Upper lobe of right lung (tissue), 1 donor: ENCODE measurements around the gene VENTX. TPM values are rescaled to one million over a fixed set of nuclear protein-coding genes. Genes with fewer than 3 reads are reported as not detected.

Source experiments
- ATAC-seq: fragments of 200-7000 bp; cut with Tn5 transposase; one replicate; pipeline ENCODE4 v1.9.1; 2020; ENCODE audit warnings: mild to moderate bottlenecking, moderate library complexity
- DNase-seq: peaks from one replicate; pipeline ENCODE4 v3.0.0-alpha.2; 2020
- H3K27ac ChIP-seq: fragments of 200-600 bp; one replicate; pipeline ENCODE4 v1.8.0; 2022
- H3K27me3 ChIP-seq: fragments of 200-600 bp; one replicate; pipeline ENCODE4 v1.8.0; 2022; ENCODE audit warnings: mild to moderate bottlenecking
- H3K36me3 ChIP-seq: fragments of 200-600 bp; one replicate; pipeline ENCODE4 v1.8.0; 2022
- H3K4me1 ChIP-seq: fragments of 200-600 bp; one replicate; pipeline ENCODE4 v1.8.0; 2022
- H3K4me3 ChIP-seq: fragments of 200-600 bp; one replicate; pipeline ENCODE4 v1.8.0; 2022; ENCODE audit warnings: mild to moderate bottlenecking
- H3K9me3 ChIP-seq: fragments of 200-600 bp; one replicate; pipeline ENCODE4 v1.8.0; 2022
- intact Hi-C: fragments of 100-400 bp; cut with DNase I; formaldehyde crosslinking; loops from one replicate; pipeline ENCODE4 v1.11.0; 2022
- total RNA-seq: library from RNA; stranded (reverse); fragmentation: NEBNext Ultra II Directional; extraction: Animal tissue kit (Norgen Biotek cat#: 25700); gene quantifications from one replicate; pipeline ENCODE4 v1.2.1, GENCODE V29; 2021
- TF ChIP-seq, protein P1 (sequence below): fragments of 200-600 bp; IDR thresholded peaks from one replicate; pipeline ENCODE4 v1.8.0; 2022; ENCODE audit warnings: antibody characterized with exemption
- donor health status: DM: no; HTN: yes; CAD: no; lungs with severe emphysema.

Gene VENTX
- total RNA-seq, 1 donor from 2014 or later: 3.4 TPM

DNA sequence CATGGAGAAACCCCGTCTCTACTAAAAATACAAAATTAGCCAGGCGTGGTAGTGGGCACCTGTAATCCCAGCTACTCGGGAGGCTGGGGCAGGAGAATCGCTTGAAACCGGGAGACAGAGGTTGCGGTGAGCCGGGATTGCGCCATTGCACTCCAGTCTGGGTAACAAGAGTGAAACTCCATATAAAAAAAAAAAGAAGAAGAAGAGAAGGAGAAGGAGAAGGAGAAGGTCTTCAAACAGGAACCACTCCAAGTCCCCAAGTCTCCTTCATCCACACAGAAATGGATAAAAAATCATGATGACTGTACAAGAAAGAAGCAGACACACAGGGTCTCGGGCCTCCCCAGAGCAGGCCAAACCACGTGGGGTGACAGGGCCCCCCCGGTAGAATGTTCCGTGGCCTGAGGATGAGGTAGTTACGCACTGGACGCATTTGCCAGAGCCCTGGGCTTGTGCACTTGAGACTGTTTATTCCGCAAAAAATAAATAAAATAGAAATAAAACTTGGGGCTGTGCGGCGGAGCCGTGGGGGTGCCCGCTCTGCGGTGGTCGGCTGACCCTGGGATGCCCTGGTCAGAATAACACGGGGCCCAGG lies 15.8 kb downstream of the VENTX start:
- no peaks in the 10 kb centered on the region for H3K36me3 ChIP-seq
- intact Hi-C loops: no loop called here
- no peak overlapping the region for H3K27ac ChIP-seq
- no peak overlapping the region for H3K4me3 ChIP-seq
- peaks cover 10% of the 10 kb centered on the region for H3K27me3 ChIP-seq
- TF ChIP-seq, protein P1, sequence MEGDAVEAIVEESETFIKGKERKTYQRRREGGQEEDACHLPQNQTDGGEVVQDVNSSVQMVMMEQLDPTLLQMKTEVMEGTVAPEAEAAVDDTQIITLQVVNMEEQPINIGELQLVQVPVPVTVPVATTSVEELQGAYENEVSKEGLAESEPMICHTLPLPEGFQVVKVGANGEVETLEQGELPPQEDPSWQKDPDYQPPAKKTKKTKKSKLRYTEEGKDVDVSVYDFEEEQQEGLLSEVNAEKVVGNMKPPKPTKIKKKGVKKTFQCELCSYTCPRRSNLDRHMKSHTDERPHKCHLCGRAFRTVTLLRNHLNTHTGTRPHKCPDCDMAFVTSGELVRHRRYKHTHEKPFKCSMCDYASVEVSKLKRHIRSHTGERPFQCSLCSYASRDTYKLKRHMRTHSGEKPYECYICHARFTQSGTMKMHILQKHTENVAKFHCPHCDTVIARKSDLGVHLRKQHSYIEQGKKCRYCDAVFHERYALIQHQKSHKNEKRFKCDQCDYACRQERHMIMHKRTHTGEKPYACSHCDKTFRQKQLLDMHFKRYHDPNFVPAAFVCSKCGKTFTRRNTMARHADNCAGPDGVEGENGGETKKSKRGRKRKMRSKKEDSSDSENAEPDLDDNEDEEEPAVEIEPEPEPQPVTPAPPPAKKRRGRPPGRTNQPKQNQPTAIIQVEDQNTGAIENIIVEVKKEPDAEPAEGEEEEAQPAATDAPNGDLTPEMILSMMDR: no peak
- peaks cover 15% of the 10 kb centered on the region for H3K4me1 ChIP-seq
- ATAC-seq (no peak), DNase-seq (no peak)
- no peaks in the 10 kb centered on the region for H3K9me3 ChIP-seq

DNA sequence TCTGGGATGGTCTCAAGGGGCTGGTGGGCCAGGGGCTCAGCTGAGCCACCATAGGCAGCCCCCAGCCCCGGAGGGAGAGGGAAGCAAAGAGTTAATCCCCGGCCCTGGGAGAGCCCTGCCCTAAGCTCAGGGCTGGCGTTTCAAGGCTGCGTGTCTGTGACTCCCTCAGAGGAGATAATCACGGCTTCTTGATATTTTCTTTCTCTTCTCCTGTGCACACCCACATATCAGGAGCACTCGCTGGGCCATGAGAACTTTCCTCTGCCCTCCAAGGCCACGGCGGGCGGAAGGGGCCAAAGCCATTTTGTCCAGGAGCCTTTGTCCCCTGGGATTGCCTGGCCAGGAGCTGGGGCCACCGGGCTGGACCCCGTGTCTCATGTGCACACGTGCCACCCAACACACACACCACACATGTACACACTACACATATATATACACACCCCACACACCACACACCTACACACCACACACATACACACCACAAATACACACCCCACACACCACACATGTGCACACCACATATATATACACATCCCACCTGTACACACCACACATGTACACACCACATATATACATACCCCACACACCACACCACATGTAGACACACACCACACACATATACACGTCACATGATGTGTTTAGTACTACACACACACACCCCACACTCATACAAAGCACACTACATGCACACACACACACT lies 16.9 kb downstream of the VENTX start:
- H3K4me3 ChIP-seq: no peak overlapping the region
- TF ChIP-seq, protein P1: no peak
- intact Hi-C loops: no loop called here
- H3K36me3 ChIP-seq: no peaks in the 10 kb centered on the region
- no peak overlapping the region for H3K27ac ChIP-seq
- peaks cover 4% of the 10 kb centered on the region for H3K27me3 ChIP-seq
- ATAC-seq (no peak), DNase-seq (no peak)
- H3K9me3 ChIP-seq: no peaks in the 10 kb centered on the region
- H3K4me1 ChIP-seq: peaks cover 26% of the 10 kb centered on the region

DNA sequence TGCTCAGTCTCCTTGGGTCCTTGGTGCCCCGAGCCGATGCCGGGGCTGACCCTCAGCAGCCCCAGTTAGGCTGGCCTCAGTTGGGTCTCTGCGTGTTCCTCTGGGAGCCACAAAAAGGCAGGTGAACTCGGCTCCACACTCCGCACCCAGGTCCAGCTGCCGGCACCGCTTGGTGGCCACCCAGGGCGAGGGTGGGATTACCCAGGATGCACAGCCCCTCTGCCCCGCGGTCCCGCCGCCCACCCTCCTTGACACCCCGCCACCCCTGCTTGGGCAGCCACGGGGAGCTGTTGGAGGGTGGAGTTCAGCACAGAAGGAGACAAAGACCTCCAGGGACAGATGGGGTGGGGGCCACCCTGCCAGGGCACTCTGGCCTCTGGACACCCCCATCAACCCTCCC lies 17.7 kb downstream of the VENTX start:
- ATAC-seq (no peak), DNase-seq (no peak)
- intact Hi-C loops: no loop called here
- Histone ChIP-seq H3K36me3 (no peaks in the 10 kb centered on the region), H3K4me3 (no peak overlapping the region), H3K4me1 (peaks cover 31% of the 10 kb centered on the region), H3K9me3 (no peaks in the 10 kb centered on the region), H3K27ac (no peak overlapping the region), H3K27me3 (no peaks in the 10 kb centered on the region)
- TF ChIP-seq, protein P1: no peak

DNA sequence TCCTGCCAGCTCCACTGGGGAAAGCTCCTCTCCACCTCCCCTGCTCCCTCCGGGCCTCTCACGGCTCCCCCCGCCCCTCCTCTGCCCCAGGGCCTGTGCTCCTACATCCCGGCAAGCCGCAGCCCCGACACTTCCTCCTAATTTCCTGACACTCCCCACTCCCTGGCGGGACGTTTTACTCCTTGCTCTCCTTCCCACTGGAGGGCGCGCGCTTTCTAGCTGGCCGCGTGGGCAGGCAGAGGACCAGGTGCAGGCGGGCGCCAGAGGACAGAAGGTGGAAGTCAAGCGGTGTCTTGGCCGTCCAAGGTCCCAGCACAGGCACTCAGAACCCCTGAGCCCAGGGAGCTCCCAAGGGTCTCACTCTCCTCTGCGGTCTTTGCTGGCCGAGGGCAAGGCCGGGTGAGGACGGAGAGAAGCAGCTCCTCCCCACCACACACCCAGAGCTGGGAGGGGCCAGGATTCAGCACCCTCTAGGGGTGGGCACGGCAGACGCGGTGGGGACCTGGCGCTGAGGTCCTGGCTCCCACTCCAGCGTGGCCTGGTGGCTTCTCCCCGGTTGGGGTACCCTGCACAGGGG lies 19.9 kb downstream of the VENTX start:
- Histone ChIP-seq H3K27me3 (no peaks in the 10 kb centered on the region), H3K27ac (peak overlapping the region; percentile 86), H3K4me3 (no peak overlapping the region), H3K36me3 (no peaks in the 10 kb centered on the region), H3K9me3 (no peaks in the 10 kb centered on the region), H3K4me1 (peaks cover 45% of the 10 kb centered on the region)
- DNase-seq: peak; percentile 91
- TF ChIP-seq, protein P1: peak; percentile 40
- intact Hi-C loops: no loop called here
- peak; percentile 50 for ATAC-seq

DNA sequence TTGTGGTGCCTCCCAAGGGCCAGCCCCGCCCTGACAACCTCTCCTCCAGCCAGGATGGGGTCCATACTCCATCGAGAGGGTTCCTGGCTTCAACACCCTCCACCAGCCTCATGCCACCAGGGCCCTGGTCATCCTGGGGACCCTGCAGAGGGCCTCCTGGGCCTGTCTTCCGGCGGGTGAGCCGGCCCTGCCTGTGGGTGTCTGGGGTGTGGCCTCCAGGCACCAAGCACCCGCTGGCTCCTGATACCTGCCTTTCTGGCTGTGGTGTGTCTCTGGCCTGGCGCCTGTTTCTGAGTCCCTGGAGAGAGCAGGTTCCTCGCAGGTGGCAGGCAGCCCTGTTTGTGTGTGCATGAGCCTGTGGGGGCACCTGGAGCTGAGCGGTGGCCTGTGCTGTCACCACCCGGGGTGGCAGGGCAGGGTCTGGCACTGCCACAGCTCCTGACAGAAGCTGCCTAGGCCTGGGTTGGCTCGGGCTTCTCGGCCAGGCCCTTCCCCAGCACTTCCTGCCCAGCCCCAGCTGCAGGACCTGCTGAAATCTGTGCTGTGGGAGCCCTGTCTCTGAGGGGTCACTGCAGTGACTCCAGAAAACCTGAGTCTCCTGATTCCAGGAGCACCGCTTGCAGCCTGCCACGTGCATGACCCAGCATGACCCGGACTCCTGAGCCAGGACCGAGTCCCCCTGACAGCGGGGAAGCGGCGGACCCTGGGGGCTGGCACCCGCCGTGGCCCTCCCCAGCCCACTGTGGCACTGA lies 20.6 kb downstream of the VENTX start:
- TF ChIP-seq, protein P1: no peak
- intact Hi-C loops: no loop called here
- ATAC-seq (peak; percentile 34), DNase-seq (peak; percentile 87)
- Histone ChIP-seq H3K36me3 (no peaks in the 10 kb centered on the region), H3K27me3 (no peaks in the 10 kb centered on the region), H3K4me3 (no peak overlapping the region), H3K27ac (peak overlapping the region; percentile 86), H3K4me1 (peaks cover 49% of the 10 kb centered on the region), H3K9me3 (no peaks in the 10 kb centered on the region)
